ENCODE data around the gene SHC2. TPM values are rescaled to one million over a fixed set of nuclear protein-coding genes. Genes with fewer than 3 reads are reported as not detected.

The SHC2 gene
- total RNA-seq, 1 experiment from 2014 or later, result 6.7 TPM

GRCh38 chr19:508204-509150 lies 47.6 kb upstream of the SHC2 start:
- H3K36me3 ChIP-seq (ENCODE audit: control insufficient read depth, insufficient read depth, low read length), result no peaks in the 10 kb centered on the region; the same call in 1 of the 2 replicates
- CTCF ChIA-PET, result no interaction called here
- peak overlapping the region; percentile 91 for H3K27ac ChIP-seq (ENCODE audit: low read length)
- TSS peak; percentile 72 for BruUV-seq (replicated peaks)
- no peaks in the 10 kb centered on the region for H3K9me3 ChIP-seq (ENCODE audit: control insufficient read depth, insufficient read depth, low read depth, low read length)
- POLR2A ChIA-PET, result no interaction called here
- ATAC-seq (no peak), DNase-seq (ENCODE audit: low read depth, low spot score) (no peak)
- in situ Hi-C loops (cut with HindIII; ENCODE audit: low pct_unique_long_range_greater_than_20kb, low sequenced_read_pairs) (no loop called here), intact Hi-C loops (cut with micrococcal nuclease; ENCODE audit: unreplicated experiment) (no loop called here)
- TF ChIP-seq CTCF (IDR thresholded peaks at IDR 0.05), result no peak
- no peak for TF ChIP-seq TCF7L2 (IDR thresholded peaks at IDR 0.05; ENCODE audit: low read depth, low read length)
- no peak for TF ChIP-seq SIN3A (IDR thresholded peaks at IDR 0.05; ENCODE audit: borderline replicate concordance, insufficient read depth, low read depth, low read length)
- TF ChIP-seq REST (IDR thresholded peaks at IDR 0.05; ENCODE audit: insufficient read depth in 1 of 2, low read depth in 2 of 2, low read length in 1 of 2), result no peak
- TF ChIP-seq POLR2AphosphoS5 (IDR thresholded peaks at IDR 0.05; ENCODE audit: low read depth, low read length), result no peak
- peaks cover 3% of the 10 kb centered on the region; the same call in 1 of the 2 replicates for H3K4me1 ChIP-seq (ENCODE audit: control insufficient read depth, insufficient read depth, low read length)
- peak overlapping the region; percentile 68 to 69 for H3K4me3 ChIP-seq (ENCODE audit: low read depth in 2 of 2, low read length in 2 of 2)
- H3K27me3 ChIP-seq (ENCODE audit: control insufficient read depth, insufficient read depth, low read length), result no peaks in the 10 kb centered on the region

DNA sequence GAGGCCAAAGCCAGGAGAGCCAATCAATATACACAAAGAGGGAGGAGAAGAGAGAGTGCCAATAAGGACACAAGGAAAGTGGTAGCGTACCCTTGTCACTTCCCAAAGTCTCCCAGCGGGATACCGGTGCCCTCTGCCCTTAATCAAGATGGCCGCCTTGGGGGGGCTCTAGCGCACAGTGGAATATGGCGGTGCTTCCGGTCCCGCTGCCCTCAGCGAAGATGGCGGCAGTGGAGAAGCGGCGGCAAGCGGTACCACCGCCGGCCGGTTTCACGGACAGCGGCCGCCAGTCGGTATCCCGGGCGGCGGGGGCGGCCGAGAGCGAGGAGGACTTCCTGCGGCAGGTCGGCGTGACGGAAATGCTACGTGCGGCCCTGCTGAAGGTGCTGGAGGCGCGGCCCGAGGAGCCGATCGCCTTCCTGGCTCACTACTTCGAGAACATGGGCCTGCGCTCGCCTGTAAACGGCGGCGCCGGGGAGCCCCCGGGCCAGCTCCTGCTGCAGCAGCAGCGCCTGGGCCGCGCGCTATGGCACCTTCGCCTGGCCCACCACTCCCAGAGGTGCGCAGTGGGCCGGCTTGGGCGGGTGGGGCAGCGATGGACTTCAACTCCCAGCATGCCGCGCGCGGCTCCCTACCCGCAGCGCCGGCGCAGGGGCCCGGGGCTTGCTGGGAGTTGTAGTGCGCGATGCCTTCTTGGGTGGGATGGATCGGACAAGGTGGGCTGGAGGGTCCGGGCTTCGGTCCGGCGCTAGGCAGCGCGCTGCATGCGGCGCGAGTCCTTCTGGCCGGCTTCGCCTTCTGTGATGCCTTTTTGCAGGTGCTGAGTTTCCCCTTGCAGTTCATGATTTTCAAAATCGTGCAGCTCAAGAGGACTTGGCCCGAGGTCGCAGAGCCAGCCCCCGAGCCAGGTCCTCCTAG lies 46.7 kb upstream of the SHC2 start, which contains the start of gene TPGS1:
TSS of gene TPGS1 (plus strand) at position 212 of the 918 bp plus-strand sequence. CDS start at position 222, 10 bp downstream.
- BruUV-seq (replicated peaks), result no TSS peak
- POLR2A ChIA-PET, result no interaction called here
- intact Hi-C loops (cut with micrococcal nuclease; ENCODE audit: unreplicated experiment), result no loop called here

More for the DNA sequence above, 46.7 kb upstream of the SHC2 start, which contains the start of gene TPGS1:
- CTCF ChIA-PET, result interaction anchor here (1.1 kb wide), 1 partner anchor 23 kb away, joined by 3 read pairs; no protein-coding TSS in a partner anchor
- Histone ChIP-seq H3K27me3 (ENCODE audit: control insufficient read depth, insufficient read depth, low read length) (no peaks in the 10 kb centered on the region), H3K4me3 (ENCODE audit: low read depth in 2 of 2, low read length in 2 of 2) (peak within 1 kb of the TSS; percentile 68 to 69), H3K27ac (ENCODE audit: low read length) (peak within 1 kb of the TSS; percentile 91), H3K9me3 (ENCODE audit: control insufficient read depth, insufficient read depth, low read depth, low read length) (no peaks in the 10 kb centered on the region), H3K36me3 (ENCODE audit: control insufficient read depth, insufficient read depth, low read length) (no peaks in the 10 kb centered on the region; the same call in 1 of the 2 replicates), H3K4me1 (ENCODE audit: control insufficient read depth, insufficient read depth, low read length) (peaks cover 3% of the 10 kb centered on the region; the same call in 1 of the 2 replicates)
- no peak for DNase-seq (ENCODE audit: low read depth, low spot score)
- ATAC-seq, result peak; percentile 88
- TF ChIP-seq SIN3A (IDR thresholded peaks at IDR 0.05; ENCODE audit: borderline replicate concordance, insufficient read depth, low read depth, low read length), result peak; percentile 39; the same call in 1 of the 2 replicates
- TF ChIP-seq TCF7L2 (IDR thresholded peaks at IDR 0.05; ENCODE audit: low read depth, low read length), result no peak
- no peak for TF ChIP-seq REST (IDR thresholded peaks at IDR 0.05; ENCODE audit: insufficient read depth in 1 of 2, low read depth in 2 of 2, low read length in 1 of 2)
- TF ChIP-seq POLR2AphosphoS5 (IDR thresholded peaks at IDR 0.05; ENCODE audit: low read depth, low read length), result peak; percentile 65
- no peak for TF ChIP-seq CTCF (IDR thresholded peaks at IDR 0.05)
- in situ Hi-C loops (cut with HindIII; ENCODE audit: low pct_unique_long_range_greater_than_20kb, low sequenced_read_pairs), result no loop called here
